AG04450 (cell line): Measurements from ENCODE around the gene ERCC3. TPM values are rescaled to one million over a fixed set of nuclear protein-coding genes. Genes with fewer than 3 reads are reported as not detected.

Experiments used
- CTCF ChIA-PET: fragments of 300-600, 350-600 bp; formaldehyde crosslinking; extraction: SDS; loops from one replicate; lab custom pipeline; 2022; ENCODE audit warnings: antibody characterized with exemption, inconsistent platforms; lab: Charles Lee
- POLR2A ChIA-PET: fragments of 350-600 bp; formaldehyde crosslinking; extraction: SDS; loops from one replicate; lab custom pipeline; 2021; ENCODE audit warnings: antibody characterized with exemption, inconsistent platforms; lab: Yijun Ruan, JAX
- DNase-seq: peaks from one replicate; pipeline ENCODE4 v3.0.0-alpha.2; 2011; ENCODE audit warnings: low read depth, low spot score
- H3K27ac ChIP-seq: one replicate; pipeline ENCODE4 v1.5.1; 2012; ENCODE audit warnings: low read depth, low read length, control low read depth
- H3K27me3 ChIP-seq: one replicate; pipeline ENCODE4 v1.6.0; 2012; ENCODE audit warnings: low read length; ENCODE audit not compliant: control insufficient read depth, insufficient read depth
- H3K4me3 ChIP-seq: 2 replicates; pipeline ENCODE4 v1.5.1; 2011; ENCODE audit warnings: mild to moderate bottlenecking, low read depth, low read length, control low read depth
- H3K9me3 ChIP-seq: 2 replicates; pipeline ENCODE4 v1.5.1; 2012; ENCODE audit warnings: low read length; ENCODE audit not compliant: control insufficient read depth, insufficient read depth
- polyA plus RNA-seq: library from polyadenylated mRNA; depleted of rRNA; stranded (reverse); fragments of >200 nt; gene quantifications from 2 replicates; pipeline ENCODE4 v1.2.3, GENCODE V29; 2011
- TF ChIP-seq, protein P1 (sequence below): IDR thresholded peaks from 2 replicates; pipeline ENCODE4 v1.5.1; 2011; ENCODE audit warnings: low read depth, low read length, control low read depth, inconsistent platforms

The ERCC3 gene
- polyA plus RNA-seq, 1 experiment: 53.5 TPM

DNA sequence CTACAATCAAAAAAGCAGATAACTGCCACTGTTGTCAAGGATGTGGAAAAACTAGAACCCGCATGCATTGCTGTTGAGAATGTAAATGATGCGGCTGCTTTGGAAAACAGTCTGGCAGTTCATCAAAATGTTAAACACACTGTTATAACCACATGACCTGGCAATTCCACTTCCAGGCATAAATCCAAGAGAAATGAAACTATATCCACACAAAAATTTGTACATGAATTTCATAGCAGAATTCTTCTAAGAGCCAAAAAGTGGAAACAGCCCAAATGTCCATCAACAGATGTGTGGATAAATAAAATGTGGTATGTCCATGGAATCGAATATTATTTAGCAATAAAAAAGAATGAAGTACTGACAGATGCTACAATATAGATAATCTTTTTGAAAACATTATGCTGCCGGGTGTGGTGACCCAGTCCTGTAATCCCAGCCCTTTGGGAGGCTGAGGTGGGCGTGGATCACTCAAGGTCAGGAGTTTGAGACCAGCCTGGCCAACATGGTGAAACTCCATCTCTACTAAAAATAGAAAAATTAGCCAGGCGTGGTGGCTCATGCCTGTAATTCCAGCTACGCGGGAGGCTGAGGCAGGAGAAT, 32.0 kb downstream of the ERCC3 start:
- DNase-seq: no peak

DNA sequence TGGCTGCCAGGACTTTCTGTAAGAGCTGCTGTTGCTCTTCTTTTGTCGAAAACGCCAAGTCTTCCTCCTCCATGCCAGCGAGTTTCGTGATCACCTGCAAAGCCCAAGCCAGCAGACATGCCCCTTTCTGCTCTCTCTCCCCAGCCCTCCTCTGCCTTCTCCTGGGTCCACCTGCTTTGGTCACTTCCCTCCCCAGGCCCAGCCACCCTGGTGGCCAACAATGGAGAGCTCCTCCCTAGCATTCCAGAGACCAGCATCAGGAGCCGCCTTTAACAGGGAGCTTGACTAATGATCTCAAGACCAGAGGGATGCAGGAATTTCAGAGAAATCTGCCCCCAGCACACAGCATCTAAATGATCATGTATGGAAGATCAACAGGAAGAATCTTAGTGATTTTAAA, 34.6 kb downstream of the ERCC3 start:
- Histone ChIP-seq H3K4me3 (no peak overlapping the region), H3K27ac (no peak overlapping the region), H3K9me3 (no peaks in the 10 kb centered on the region), H3K27me3 (no peaks in the 10 kb centered on the region)
- CTCF ChIA-PET: no interaction called here
- no peak for DNase-seq
- POLR2A ChIA-PET: no interaction called here
- TF ChIP-seq, protein P1, sequence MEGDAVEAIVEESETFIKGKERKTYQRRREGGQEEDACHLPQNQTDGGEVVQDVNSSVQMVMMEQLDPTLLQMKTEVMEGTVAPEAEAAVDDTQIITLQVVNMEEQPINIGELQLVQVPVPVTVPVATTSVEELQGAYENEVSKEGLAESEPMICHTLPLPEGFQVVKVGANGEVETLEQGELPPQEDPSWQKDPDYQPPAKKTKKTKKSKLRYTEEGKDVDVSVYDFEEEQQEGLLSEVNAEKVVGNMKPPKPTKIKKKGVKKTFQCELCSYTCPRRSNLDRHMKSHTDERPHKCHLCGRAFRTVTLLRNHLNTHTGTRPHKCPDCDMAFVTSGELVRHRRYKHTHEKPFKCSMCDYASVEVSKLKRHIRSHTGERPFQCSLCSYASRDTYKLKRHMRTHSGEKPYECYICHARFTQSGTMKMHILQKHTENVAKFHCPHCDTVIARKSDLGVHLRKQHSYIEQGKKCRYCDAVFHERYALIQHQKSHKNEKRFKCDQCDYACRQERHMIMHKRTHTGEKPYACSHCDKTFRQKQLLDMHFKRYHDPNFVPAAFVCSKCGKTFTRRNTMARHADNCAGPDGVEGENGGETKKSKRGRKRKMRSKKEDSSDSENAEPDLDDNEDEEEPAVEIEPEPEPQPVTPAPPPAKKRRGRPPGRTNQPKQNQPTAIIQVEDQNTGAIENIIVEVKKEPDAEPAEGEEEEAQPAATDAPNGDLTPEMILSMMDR: no peak

More for the DNA sequence above, 32.0 kb downstream of the ERCC3 start:
- TF ChIP-seq, protein P1: no peak
- POLR2A ChIA-PET: no interaction called here
- Histone ChIP-seq H3K9me3 (no peaks in the 10 kb centered on the region), H3K27me3 (no peaks in the 10 kb centered on the region), H3K27ac (no peak overlapping the region), H3K4me3 (no peak overlapping the region)
- CTCF ChIA-PET: no interaction called here

DNA sequence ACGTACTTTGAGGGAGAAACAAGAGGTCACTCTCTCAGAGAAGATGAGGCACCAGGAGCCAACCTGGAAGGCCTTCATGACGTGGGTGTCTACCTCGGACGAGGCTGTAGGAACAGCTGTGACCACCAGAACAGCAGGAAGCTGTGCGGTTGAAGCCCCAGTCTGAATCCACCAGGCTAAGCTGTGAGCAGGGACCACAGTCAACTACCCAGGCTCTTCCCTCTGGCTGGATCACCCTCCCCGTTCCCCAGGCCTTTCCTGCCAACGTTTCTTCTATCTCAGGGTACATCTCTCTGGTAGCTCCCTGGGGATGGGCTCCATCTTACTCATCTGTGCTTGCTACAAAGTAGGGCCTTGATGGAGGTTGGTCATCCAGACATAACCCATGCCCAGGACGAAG, 37.1 kb downstream of the ERCC3 start:
- ChIA-PET CTCF (no interaction called here), POLR2A (no interaction called here)
- Histone ChIP-seq H3K27me3 (no peaks in the 10 kb centered on the region), H3K4me3 (no peak overlapping the region), H3K9me3 (no peaks in the 10 kb centered on the region), H3K27ac (no peak overlapping the region)
- DNase-seq: no peak
- TF ChIP-seq, protein P1: no peak

DNA sequence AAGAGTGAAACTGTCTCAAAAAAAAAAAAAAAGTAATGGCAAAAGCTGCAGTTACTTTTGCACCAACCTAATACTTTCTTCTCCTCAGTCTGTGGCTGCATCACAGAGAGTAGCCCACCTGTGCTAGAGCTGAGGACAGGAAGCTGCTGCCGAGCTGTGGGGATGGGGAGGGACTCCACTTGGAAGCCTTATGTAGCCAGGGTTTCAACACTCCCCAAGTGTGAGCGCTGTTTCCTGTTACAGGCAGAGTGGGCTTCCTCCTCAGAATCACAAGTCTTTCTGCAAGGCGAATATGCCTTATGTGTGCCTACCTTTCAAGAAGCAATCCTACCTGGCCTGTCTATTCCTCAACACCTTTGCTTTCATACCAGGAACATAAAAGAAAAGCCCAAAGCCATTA, 37.6 kb downstream of the ERCC3 start:
- ChIA-PET POLR2A (no interaction called here), CTCF (interaction anchor here (0.7 kb wide), 1 partner anchor 479 kb away, joined by 3 read pairs; no protein-coding TSS in a partner anchor)
- Histone ChIP-seq H3K4me3 (no peak overlapping the region), H3K9me3 (no peaks in the 10 kb centered on the region), H3K27me3 (no peaks in the 10 kb centered on the region), H3K27ac (no peak overlapping the region)
- DNase-seq: no peak
- TF ChIP-seq, protein P1: no peak

DNA sequence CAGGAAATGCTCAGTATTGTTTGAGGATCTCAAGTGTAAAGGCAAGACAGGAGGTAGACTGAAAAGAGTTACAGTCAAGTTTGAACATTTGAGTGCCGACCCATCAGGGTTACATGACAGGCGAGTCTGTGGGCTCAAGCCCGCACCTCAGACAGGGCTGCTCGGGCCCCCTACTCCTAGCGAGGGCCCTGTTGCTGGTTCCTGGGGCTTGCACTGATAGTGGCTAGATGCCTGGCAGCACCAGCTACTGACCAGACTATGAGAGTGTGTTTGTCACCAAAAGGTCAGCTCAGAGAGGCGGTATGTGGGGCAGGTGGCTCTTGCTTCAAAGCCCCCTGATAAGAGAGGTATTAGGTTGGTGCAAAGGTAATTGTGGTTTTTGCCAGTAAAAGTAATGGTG, 38.2 kb downstream of the ERCC3 start:
- TF ChIP-seq, protein P1: no peak
- DNase-seq: no peak
- Histone ChIP-seq H3K27me3 (no peaks in the 10 kb centered on the region), H3K4me3 (no peak overlapping the region), H3K9me3 (no peaks in the 10 kb centered on the region), H3K27ac (no peak overlapping the region)
- ChIA-PET CTCF (interaction anchor here (0.7 kb wide), 1 partner anchor 479 kb away, joined by 3 read pairs; no protein-coding TSS in a partner anchor), POLR2A (no interaction called here)
